CD4-positive, alpha-beta T cell (primary cell): Measurements from ENCODE around the gene CD58. TPM values are rescaled to one million over a fixed set of nuclear protein-coding genes. Genes with fewer than 3 reads are reported as not detected.

Experiments
- ATAC-seq: fragments of 200-7000 bp; cut with Tn5 transposase; one replicate; pipeline ENCODE4 v1.10.0; 2022; ENCODE audit warnings: mild to moderate bottlenecking; ENCODE audit not compliant: poor library complexity
- CTCF ChIA-PET: fragments of 350-600 bp; sonication (Branson Sonifier 250); formaldehyde crosslinking; loops from one replicate; lab custom pipeline; 2021; ENCODE audit warnings: antibody characterized with exemption, inconsistent platforms; lab: Charles Lee
- POLR2A ChIA-PET: fragments of 350-600 bp; sonication (Branson Sonifier 250); formaldehyde crosslinking; loops from one replicate; lab custom pipeline; 2021; ENCODE audit warnings: antibody characterized with exemption, inconsistent platforms; lab: Charles Lee
- DNase-seq, 14 experiments: peaks; one replicate each; pipeline ENCODE4 v3.0.0-alpha.2; 2013 to 2020; ENCODE audit warnings: mixed read lengths in 2 of 14
- H3K27ac ChIP-seq, 2 donors: one replicate each; pipeline versions ENCODE4 v1.5.1 to v1.7.0; 2013; ENCODE audit warnings: low read length in 2 of 2, low read depth in 1 of 2, mild to moderate bottlenecking in 1 of 2
- H3K27me3 ChIP-seq, 2 experiments: 1 replicate in 1 of 2; 2 replicates in 1 of 2; pipeline versions ENCODE4 v1.6.1 to v1.7.0; 2013; ENCODE audit warnings: low read length in 2 of 2, control low read depth in 1 of 2, mild to moderate bottlenecking in 1 of 2, moderate library complexity in 1 of 2; ENCODE audit not compliant: insufficient read depth in 2 of 2, control insufficient read depth in 1 of 2
- H3K36me3 ChIP-seq: one replicate; pipeline ENCODE4 v1.6.1; 2013; ENCODE audit warnings: low read length, control low read depth; ENCODE audit not compliant: insufficient read depth
- H3K4me1 ChIP-seq: one replicate; pipeline ENCODE4 v1.6.1; 2013; ENCODE audit warnings: low read length, control low read depth; ENCODE audit not compliant: insufficient read depth
- H3K4me3 ChIP-seq: one replicate; pipeline ENCODE4 v1.5.1; 2013; ENCODE audit warnings: mild to moderate bottlenecking, low read length, moderate library complexity
- H3K9me3 ChIP-seq, 2 experiments: 1 replicate in 1 of 2; 2 replicates in 1 of 2; pipeline versions ENCODE4 v1.6.1 to v1.7.0; 2013; ENCODE audit warnings: low read length in 2 of 2, mild to moderate bottlenecking in 2 of 2, control low read depth in 1 of 2, moderate library complexity in 1 of 2; ENCODE audit not compliant: control insufficient read depth in 1 of 2, insufficient read depth in 1 of 2
- H3K27ac Mint-ChIP-seq: one replicate; pipeline ENCODE4 v1.8.0; 2020; ENCODE audit warnings: mixed read lengths
- H3K27me3 Mint-ChIP-seq: one replicate; pipeline ENCODE4 v1.8.0; 2021; ENCODE audit warnings: mixed read lengths
- H3K36me3 Mint-ChIP-seq: one replicate; pipeline ENCODE4 v1.8.0; 2021; ENCODE audit warnings: low read depth, mixed read lengths
- H3K4me1 Mint-ChIP-seq: one replicate; pipeline ENCODE4 v1.8.0; 2021; ENCODE audit warnings: low read depth, mixed read lengths
- H3K4me3 Mint-ChIP-seq: one replicate; pipeline ENCODE4 v1.8.0; 2020; ENCODE audit warnings: mild to moderate bottlenecking, mixed read lengths
- H3K9me3 Mint-ChIP-seq: one replicate; pipeline ENCODE4 v1.8.0; 2020; ENCODE audit warnings: mixed read lengths
- intact Hi-C, 2 experiments: fragments of 100-400 bp; cut with DNase I in 1 of 2; cut with micrococcal nuclease in 1 of 2; formaldehyde crosslinking; loops; one replicate each; pipeline versions ENCODE4 v1.15.1 to v1.9.0; 2023 to 2025; cut with DNase I, micrococcal nuclease
- total RNA-seq, 174 experiments: library from RNA in 2 of 174; stranded (reverse) in 2 of 174; gene quantifications; one replicate each; pipeline ENCODE4 v1.2.3 and lab custom pipeline; 2021 to 2026
- TF ChIP-seq, protein P1 (sequence below): fragments of 200-600 bp; IDR thresholded peaks from one replicate; pipeline ENCODE4 v1.8.0; 2022; ENCODE audit warnings: antibody characterized with exemption, mild to moderate bottlenecking

Gene CD58
- total RNA-seq, 2 experiments from 2014 or later: 4.2 to 5.7 TPM

DNA sequence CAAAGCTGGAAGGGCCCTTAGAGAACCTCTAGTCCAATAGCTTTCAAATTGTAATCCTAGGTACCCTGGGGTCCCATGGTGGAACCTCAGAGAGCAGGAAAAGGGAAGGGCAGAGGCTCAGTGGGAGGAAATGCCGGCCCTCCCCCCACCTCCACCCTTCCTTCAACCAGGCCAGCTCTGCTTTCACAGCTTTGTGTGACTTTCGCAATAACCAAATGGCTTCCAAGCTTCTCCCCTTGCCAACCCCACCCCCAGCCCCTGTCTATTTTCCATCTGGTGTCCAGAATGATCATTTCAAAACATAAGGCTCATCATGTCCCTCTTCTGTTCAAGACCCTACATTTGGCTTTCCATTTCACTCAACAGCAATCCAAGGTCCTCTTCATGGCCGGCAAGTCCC, 74.4 kb downstream of the CD58 start:
- H3K27ac ChIP-seq: no peak overlapping the region
- TF ChIP-seq, protein P1, sequence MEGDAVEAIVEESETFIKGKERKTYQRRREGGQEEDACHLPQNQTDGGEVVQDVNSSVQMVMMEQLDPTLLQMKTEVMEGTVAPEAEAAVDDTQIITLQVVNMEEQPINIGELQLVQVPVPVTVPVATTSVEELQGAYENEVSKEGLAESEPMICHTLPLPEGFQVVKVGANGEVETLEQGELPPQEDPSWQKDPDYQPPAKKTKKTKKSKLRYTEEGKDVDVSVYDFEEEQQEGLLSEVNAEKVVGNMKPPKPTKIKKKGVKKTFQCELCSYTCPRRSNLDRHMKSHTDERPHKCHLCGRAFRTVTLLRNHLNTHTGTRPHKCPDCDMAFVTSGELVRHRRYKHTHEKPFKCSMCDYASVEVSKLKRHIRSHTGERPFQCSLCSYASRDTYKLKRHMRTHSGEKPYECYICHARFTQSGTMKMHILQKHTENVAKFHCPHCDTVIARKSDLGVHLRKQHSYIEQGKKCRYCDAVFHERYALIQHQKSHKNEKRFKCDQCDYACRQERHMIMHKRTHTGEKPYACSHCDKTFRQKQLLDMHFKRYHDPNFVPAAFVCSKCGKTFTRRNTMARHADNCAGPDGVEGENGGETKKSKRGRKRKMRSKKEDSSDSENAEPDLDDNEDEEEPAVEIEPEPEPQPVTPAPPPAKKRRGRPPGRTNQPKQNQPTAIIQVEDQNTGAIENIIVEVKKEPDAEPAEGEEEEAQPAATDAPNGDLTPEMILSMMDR: no peak
- H3K36me3 ChIP-seq: no peaks in the 10 kb centered on the region
- H3K9me3 Mint-ChIP-seq: no peaks in the 10 kb centered on the region
- H3K4me1 Mint-ChIP-seq: peaks cover 6% of the 10 kb centered on the region
- H3K4me3 Mint-ChIP-seq: no peak overlapping the region
- ATAC-seq: no peak
- H3K27ac Mint-ChIP-seq: no peak overlapping the region
- POLR2A ChIA-PET: interaction anchor here (0.7 kb wide), 1 partner anchor 357 kb away, joined by 4 read pairs; no protein-coding TSS in a partner anchor
- no peak for DNase-seq
- intact Hi-C loops: loop anchor here (5.0 kb wide), 2 partner anchors 779 to 1359 kb away; no protein-coding TSS in a partner anchor
- H3K4me1 ChIP-seq: peaks cover 11% of the 10 kb centered on the region
- no peaks in the 10 kb centered on the region for H3K9me3 ChIP-seq
- CTCF ChIA-PET: interaction anchor here (1.2 to 1.4 kb wide), 2 partner anchors 11 to 357 kb away, joined by 4 read pairs; no protein-coding TSS in a partner anchor
- no peaks in the 10 kb centered on the region for H3K27me3 ChIP-seq
- H3K4me3 ChIP-seq: no peak overlapping the region
- no peaks in the 10 kb centered on the region for H3K36me3 Mint-ChIP-seq
- no peaks in the 10 kb centered on the region for H3K27me3 Mint-ChIP-seq

DNA sequence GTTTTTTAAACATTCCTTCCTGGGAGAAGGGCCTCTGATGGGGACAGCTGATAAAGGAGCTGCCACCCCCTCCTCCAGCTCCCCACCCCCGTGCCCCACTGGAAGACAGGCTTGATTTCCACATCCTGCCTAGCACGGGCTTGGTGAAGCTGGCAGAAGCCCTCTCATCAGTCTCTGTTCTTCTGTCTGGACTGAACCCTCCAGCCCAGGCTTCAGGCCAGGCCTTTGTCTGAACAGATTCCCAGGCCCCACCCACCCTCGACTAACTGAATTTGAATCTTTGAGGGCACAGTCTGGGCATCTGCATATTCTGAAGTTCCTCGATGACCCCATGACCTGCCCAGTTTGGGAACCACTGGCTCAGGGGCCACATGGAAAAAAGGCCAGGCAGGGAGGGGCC, 75.3 kb downstream of the CD58 start:
- no peak for ATAC-seq
- CTCF ChIA-PET: interaction anchor here (1.2 to 1.4 kb wide), 2 partner anchors 10 to 356 kb away, joined by 4 read pairs; no protein-coding TSS in a partner anchor
- no peak for DNase-seq
- no peaks in the 10 kb centered on the region for H3K36me3 Mint-ChIP-seq
- H3K27me3 Mint-ChIP-seq: no peaks in the 10 kb centered on the region
- no peaks in the 10 kb centered on the region for H3K9me3 Mint-ChIP-seq
- Histone ChIP-seq H3K9me3 (no peaks in the 10 kb centered on the region), H3K4me3 (no peak overlapping the region), H3K4me1 (peaks cover 11% of the 10 kb centered on the region), H3K27me3 (no peaks in the 10 kb centered on the region), H3K27ac (no peak overlapping the region), H3K36me3 (no peaks in the 10 kb centered on the region)
- H3K27ac Mint-ChIP-seq: no peak overlapping the region
- intact Hi-C loops: loop anchor here (5.0 kb wide), 2 partner anchors 778 to 1358 kb away; no protein-coding TSS in a partner anchor
- POLR2A ChIA-PET: no interaction called here
- H3K4me3 Mint-ChIP-seq: no peak overlapping the region
- peaks cover 6% of the 10 kb centered on the region for H3K4me1 Mint-ChIP-seq
- TF ChIP-seq, protein P1: no peak

DNA sequence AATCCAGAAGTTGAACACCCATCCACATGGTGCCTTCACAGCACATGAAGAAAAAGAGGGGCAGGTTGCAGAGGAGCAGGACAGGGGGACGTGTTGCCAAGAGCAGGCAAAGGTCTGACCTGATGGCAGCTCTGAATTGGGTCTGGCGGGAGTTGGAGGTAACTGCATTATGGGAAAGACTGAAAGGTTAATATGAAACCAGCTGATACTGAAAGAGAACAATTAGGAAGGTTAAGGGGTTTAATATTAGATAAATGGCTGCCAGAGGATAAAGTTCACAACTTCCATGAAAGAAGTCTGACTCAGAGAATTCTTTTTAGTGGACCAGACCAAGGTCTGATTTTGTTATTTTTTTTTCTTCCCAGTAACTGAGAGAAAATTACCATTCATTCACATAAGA, 76.1 kb downstream of the CD58 start:
- H3K27ac ChIP-seq: no peak overlapping the region
- intact Hi-C loops: loop anchor here (5.0 kb wide), 2 partner anchors 777 to 1357 kb away; no protein-coding TSS in a partner anchor
- H3K4me3 ChIP-seq: no peak overlapping the region
- no peak for DNase-seq
- H3K9me3 ChIP-seq: no peaks in the 10 kb centered on the region
- TF ChIP-seq, protein P1: no peak
- no peaks in the 10 kb centered on the region for H3K36me3 ChIP-seq
- ChIA-PET CTCF (interaction anchor here (1.5 to 2.2 kb wide), 2 partner anchors 9 to 356 kb away, joined by 6 to 8 read pairs; no protein-coding TSS in a partner anchor), POLR2A (no interaction called here)
- Mint-ChIP-seq H3K27me3 (no peaks in the 10 kb centered on the region), H3K4me3 (no peak overlapping the region), H3K4me1 (peaks cover 6% of the 10 kb centered on the region), H3K36me3 (no peaks in the 10 kb centered on the region), H3K9me3 (no peaks in the 10 kb centered on the region), H3K27ac (no peak overlapping the region)
- H3K27me3 ChIP-seq: no peaks in the 10 kb centered on the region
- ATAC-seq: no peak
- peaks cover 11% of the 10 kb centered on the region for H3K4me1 ChIP-seq
